HepG2 (cell line): ENCODE results near the gene FNDC3B. TPM values are rescaled to one million over a fixed set of nuclear protein-coding genes. Genes with fewer than 3 reads are reported as not detected.
A peak's percentile ranks its signal among the peaks of the same experiment; 100 is the strongest.

Source experiments
- JARID2 ChIP-seq: sonication (generic); formaldehyde crosslinking; IDR thresholded peaks from 2 replicates; pipeline ENCODE4 v1.8.1; 2023; ENCODE audit warnings: missing genetic modification reagents, inconsistent platforms; ENCODE audit not compliant: insufficient replicate concordance
- JUNB ChIP-seq: sonication (generic); formaldehyde crosslinking; IDR thresholded peaks from 2 replicates; pipeline ENCODE4 v1.8.0; 2022; ENCODE audit warnings: missing genetic modification reagents, mild to moderate bottlenecking, borderline replicate concordance
- KLF12 ChIP-seq: sonication (generic); formaldehyde crosslinking; IDR thresholded peaks from 2 replicates; pipeline ENCODE4 v1.4.0; 2020; ENCODE audit warnings: missing genetic modification reagents, borderline replicate concordance
- KLF15 ChIP-seq: sonication (generic); formaldehyde crosslinking; IDR thresholded peaks from 2 replicates; pipeline ENCODE4 v1.8.1; 2023; ENCODE audit warnings: borderline replicate concordance, mild to moderate bottlenecking, inconsistent platforms, missing genetic modification reagents, mixed read lengths
- KLF16 ChIP-seq, 2 experiments: sonication (generic) in 1 of 2; formaldehyde crosslinking in 1 of 2; IDR thresholded peaks; 2 replicates each; pipeline versions ENCODE4 v1.6.1 to v1.8.0; 2016 to 2023; ENCODE audit warnings: missing genetic modification reagents in 2 of 2, missing compliant biosample characterization in 1 of 2
- NKX3-1 ChIP-seq: sonication (generic); formaldehyde crosslinking; IDR thresholded peaks from 2 replicates; pipeline ENCODE4 v1.5.0; 2020; ENCODE audit warnings: missing genetic modification reagents
- POLR2AphosphoS2 ChIP-seq: IDR thresholded peaks from 2 replicates; pipeline ENCODE4 v1.6.1; 2011; ENCODE audit warnings: low read depth, low read length, improper control_type of control experiment
- RBFOX2 ChIP-seq: fragments of 200-400 bp; formaldehyde crosslinking; IDR thresholded peaks from 2 replicates; pipeline ENCODE4 v1.6.1; 2017; ENCODE audit warnings: low read depth, mild to moderate bottlenecking, low read length
- SUZ12 ChIP-seq: fragments of 150-350 bp; IDR thresholded peaks from 2 replicates; pipeline ENCODE4 v1.6.1; 2014; ENCODE audit warnings: low read depth, low read length
- ZKSCAN1 ChIP-seq: fragments of 150-350 bp; IDR thresholded peaks from 2 replicates; pipeline ENCODE4 v1.6.1; 2014; ENCODE audit warnings: low read length
- ZNF24 ChIP-seq: fragments of 450-650 bp; IDR thresholded peaks from 2 replicates; pipeline ENCODE4 v1.6.1; 2017; ENCODE audit warnings: antibody characterized with exemption, mild to moderate bottlenecking
- ZNF430 ChIP-seq: sonication (generic); formaldehyde crosslinking; IDR thresholded peaks from 2 replicates; pipeline ENCODE4 v1.9.0; 2021; ENCODE audit warnings: mild to moderate bottlenecking, missing genetic modification reagents
- ZNF496 ChIP-seq: sonication (generic); formaldehyde crosslinking; IDR thresholded peaks from 2 replicates; pipeline ENCODE4 v1.8.1; 2023; ENCODE audit warnings: mild to moderate bottlenecking, moderate library complexity, missing genetic modification reagents; ENCODE audit not compliant: insufficient replicate concordance
- ZNF550 ChIP-seq: sonication (generic); formaldehyde crosslinking; IDR thresholded peaks from 2 replicates; pipeline ENCODE4 v1.4.0; 2020; ENCODE audit warnings: mild to moderate bottlenecking, missing genetic modification reagents, borderline replicate concordance
- ZNF772 ChIP-seq: sonication (generic); formaldehyde crosslinking; IDR thresholded peaks from 2 replicates; pipeline ENCODE4 v1.5.0; 2020; ENCODE audit warnings: mild to moderate bottlenecking, missing genetic modification reagents
- ZNF883 ChIP-seq: sonication (generic); formaldehyde crosslinking; IDR thresholded peaks from 2 replicates; pipeline ENCODE4 v1.5.1; 2020; ENCODE audit warnings: mild to moderate bottlenecking, missing genetic modification reagents; ENCODE audit errors: not compliant biosample characterization
- polyA plus RNA-seq, 8 experiments: library from polyadenylated mRNA; depleted of rRNA in 3 of 8; stranded (reverse) in 7 of 8; unstranded in 1 of 8; fragments of >200 nt; fragmentation: Illumina TruSeq in 4 of 8; extraction: Trizol in 4 of 8; gene quantifications; 2 replicates each; pipeline versions ENCODE4 v1.2.1 to v1.2.3, GENCODE V29; 2011 to 2016; ENCODE audit warnings: low read depth in 4 of 8, missing spikeins in 1 of 8, mixed read lengths in 1 of 8; ENCODE audit not compliant: insufficient read depth in 1 of 8
- total RNA-seq, 5 experiments: library from RNA; depleted of rRNA; stranded (reverse); fragments of >200 nt; fragmentation: Illumina TruSeq; extraction: Trizol; gene quantifications; 2 replicates each; pipeline ENCODE4 v1.2.3, GENCODE V29; 2016; ENCODE audit warnings: low read depth in 1 of 5
- TF ChIP-seq, protein P1 (sequence below): sonication (generic); formaldehyde crosslinking; IDR thresholded peaks from 2 replicates; pipeline ENCODE4 v1.4.0; 2020; ENCODE audit warnings: low read depth, mild to moderate bottlenecking, missing genetic modification reagents
- TF ChIP-seq, protein P2 (sequence below): IDR thresholded peaks from 2 replicates; pipeline ENCODE4 v1.6.1; 2016; ENCODE audit warnings: missing genetic modification reagents, missing compliant biosample characterization
- TF ChIP-seq, protein P3 (sequence below): IDR thresholded peaks from 2 replicates; pipeline ENCODE4 v1.6.1; 2016
- TF ChIP-seq, protein P4 (sequence below): conservative IDR thresholded peaks from 2 replicates; pipeline ENCODE4 v1.6.1; 2018; ENCODE audit warnings: missing genetic modification reagents
- TF ChIP-seq, protein P5 (sequence below): sonication (generic); formaldehyde crosslinking; IDR thresholded peaks from 2 replicates; pipeline ENCODE4 v1.4.0; 2020; ENCODE audit warnings: low read depth, missing genetic modification reagents
- TF ChIP-seq, protein P6 (sequence below): sonication (generic); formaldehyde crosslinking; IDR thresholded peaks from 2 replicates; pipeline ENCODE4 v1.5.0; 2020; ENCODE audit warnings: missing genetic modification reagents

FNDC3B gene
- total and polyA plus RNA-seq, 2 of the 13 experiments (the other 11 are each of a cell fraction or from before 2014, with no cell fraction given) = 74.8 to 103 TPM

DNA sequence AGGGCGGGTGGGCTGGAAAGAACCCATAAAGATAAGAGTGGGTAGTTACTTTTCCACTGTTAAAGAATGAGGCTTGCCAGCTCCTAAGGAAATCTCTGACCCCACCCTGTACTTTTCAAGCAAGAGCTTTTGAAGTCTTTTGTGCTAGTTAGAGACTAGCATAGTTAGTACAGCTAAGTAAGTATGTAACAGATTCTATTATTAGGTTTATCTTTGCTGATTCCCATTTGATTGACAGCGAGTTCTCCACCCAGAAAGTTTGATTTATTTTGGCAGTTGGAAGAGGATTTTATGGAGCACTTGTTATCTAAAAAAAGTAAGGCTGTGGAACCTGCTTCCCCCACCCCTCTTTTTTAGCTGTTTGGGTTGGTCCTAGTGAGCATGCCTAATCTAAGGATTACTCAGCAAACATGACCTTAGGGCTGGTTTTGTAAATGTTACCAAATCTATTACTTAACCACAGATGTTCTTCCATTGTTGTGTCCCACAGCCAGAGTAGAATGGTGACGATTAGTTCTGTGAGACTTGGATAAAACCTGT, 57.6 kb downstream of the FNDC3B start (continued):
- no peak for TF ChIP-seq KLF12 (CRISPR knock-in tag)
- no peak for TF ChIP-seq ZNF550 (CRISPR knock-in tag)
- TF ChIP-seq, protein P1, sequence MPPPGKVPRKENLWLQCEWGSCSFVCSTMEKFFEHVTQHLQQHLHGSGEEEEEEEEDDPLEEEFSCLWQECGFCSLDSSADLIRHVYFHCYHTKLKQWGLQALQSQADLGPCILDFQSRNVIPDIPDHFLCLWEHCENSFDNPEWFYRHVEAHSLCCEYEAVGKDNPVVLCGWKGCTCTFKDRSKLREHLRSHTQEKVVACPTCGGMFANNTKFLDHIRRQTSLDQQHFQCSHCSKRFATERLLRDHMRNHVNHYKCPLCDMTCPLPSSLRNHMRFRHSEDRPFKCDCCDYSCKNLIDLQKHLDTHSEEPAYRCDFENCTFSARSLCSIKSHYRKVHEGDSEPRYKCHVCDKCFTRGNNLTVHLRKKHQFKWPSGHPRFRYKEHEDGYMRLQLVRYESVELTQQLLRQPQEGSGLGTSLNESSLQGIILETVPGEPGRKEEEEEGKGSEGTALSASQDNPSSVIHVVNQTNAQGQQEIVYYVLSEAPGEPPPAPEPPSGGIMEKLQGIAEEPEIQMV = no peak
- no peak for TF ChIP-seq KLF15 (CRISPR knock-in tag)
- TF ChIP-seq ZNF772 (CRISPR knock-in tag) = no peak
- no peak for TF ChIP-seq ZNF883
- TF ChIP-seq ZNF24 = no peak
- TF ChIP-seq ZNF496 (CRISPR knock-in tag) = no peak
- no peak for TF ChIP-seq POLR2AphosphoS2
- TF ChIP-seq JARID2 (CRISPR knock-in tag) = no peak
- no peak for TF ChIP-seq ZKSCAN1
- TF ChIP-seq, protein P2, sequence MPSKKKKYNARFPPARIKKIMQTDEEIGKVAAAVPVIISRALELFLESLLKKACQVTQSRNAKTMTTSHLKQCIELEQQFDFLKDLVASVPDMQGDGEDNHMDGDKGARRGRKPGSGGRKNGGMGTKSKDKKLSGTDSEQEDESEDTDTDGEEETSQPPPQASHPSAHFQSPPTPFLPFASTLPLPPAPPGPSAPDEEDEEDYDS (CRISPR knock-in tag) = peak; percentile 11; the same call in 1 of the 2 replicates
- TF ChIP-seq ZNF430 (CRISPR knock-in tag) = no peak
- 0 out of 2 replicates have a peak, but pooled peaks have one; percentile 63 for TF ChIP-seq NKX3-1 (CRISPR knock-in tag)
- no peak for TF ChIP-seq KLF16 (CRISPR knock-in tag; IDR thresholded peaks at IDR 0.05)
- TF ChIP-seq, protein P3, sequence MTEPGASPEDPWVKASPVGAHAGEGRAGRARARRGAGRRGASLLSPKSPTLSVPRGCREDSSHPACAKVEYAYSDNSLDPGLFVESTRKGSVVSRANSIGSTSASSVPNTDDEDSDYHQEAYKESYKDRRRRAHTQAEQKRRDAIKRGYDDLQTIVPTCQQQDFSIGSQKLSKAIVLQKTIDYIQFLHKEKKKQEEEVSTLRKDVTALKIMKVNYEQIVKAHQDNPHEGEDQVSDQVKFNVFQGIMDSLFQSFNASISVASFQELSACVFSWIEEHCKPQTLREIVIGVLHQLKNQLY = peak; percentile 43; the same call in 1 of the 2 replicates
- TF ChIP-seq, protein P4, sequence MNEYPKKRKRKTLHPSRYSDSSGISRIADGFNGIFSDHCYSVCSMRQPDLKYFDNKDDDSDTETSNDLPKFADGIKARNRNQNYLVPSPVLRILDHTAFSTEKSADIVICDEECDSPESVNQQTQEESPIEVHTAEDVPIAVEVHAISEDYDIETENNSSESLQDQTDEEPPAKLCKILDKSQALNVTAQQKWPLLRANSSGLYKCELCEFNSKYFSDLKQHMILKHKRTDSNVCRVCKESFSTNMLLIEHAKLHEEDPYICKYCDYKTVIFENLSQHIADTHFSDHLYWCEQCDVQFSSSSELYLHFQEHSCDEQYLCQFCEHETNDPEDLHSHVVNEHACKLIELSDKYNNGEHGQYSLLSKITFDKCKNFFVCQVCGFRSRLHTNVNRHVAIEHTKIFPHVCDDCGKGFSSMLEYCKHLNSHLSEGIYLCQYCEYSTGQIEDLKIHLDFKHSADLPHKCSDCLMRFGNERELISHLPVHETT (CRISPR knock-in tag) = no peak
- no peak for TF ChIP-seq RBFOX2
- TF ChIP-seq, protein P5, sequence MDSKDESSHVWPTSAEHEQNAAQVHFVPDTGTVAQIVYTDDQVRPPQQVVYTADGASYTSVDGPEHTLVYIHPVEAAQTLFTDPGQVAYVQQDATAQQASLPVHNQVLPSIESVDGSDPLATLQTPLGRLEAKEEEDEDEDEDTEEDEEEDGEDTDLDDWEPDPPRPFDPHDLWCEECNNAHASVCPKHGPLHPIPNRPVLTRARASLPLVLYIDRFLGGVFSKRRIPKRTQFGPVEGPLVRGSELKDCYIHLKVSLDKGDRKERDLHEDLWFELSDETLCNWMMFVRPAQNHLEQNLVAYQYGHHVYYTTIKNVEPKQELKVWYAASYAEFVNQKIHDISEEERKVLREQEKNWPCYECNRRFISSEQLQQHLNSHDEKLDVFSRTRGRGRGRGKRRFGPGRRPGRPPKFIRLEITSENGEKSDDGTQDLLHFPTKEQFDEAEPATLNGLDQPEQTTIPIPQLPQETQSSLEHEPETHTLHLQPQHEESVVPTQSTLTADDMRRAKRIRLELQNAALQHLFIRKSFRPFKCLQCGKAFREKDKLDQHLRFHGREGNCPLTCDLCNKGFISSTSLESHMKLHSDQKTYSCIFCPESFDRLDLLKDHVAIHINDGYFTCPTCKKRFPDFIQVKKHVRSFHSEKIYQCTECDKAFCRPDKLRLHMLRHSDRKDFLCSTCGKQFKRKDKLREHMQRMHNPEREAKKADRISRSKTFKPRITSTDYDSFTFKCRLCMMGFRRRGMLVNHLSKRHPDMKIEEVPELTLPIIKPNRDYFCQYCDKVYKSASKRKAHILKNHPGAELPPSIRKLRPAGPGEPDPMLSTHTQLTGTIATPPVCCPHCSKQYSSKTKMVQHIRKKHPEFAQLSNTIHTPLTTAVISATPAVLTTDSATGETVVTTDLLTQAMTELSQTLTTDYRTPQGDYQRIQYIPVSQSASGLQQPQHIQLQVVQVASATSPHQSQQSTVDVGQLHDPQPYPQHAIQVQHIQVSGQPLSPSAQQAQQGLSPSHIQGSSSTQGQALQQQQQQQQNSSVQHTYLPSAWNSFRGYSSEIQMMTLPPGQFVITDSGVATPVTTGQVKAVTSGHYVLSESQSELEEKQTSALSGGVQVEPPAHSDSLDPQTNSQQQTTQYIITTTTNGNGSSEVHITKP = peak; percentile 97
- TF ChIP-seq, protein P6, sequence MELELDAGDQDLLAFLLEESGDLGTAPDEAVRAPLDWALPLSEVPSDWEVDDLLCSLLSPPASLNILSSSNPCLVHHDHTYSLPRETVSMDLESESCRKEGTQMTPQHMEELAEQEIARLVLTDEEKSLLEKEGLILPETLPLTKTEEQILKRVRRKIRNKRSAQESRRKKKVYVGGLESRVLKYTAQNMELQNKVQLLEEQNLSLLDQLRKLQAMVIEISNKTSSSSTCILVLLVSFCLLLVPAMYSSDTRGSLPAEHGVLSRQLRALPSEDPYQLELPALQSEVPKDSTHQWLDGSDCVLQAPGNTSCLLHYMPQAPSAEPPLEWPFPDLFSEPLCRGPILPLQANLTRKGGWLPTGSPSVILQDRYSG (CRISPR knock-in tag) = no peak
- TF ChIP-seq SUZ12 = no peak
- no peak; the same call in 1 of the 2 replicates for TF ChIP-seq JUNB
